Parathyroid adenoma (tissue), 2 donors: ENCODE results near the gene RLN3.

Experiments used
- H2AFZ ChIP-seq: fragments of 300-600 bp; sonication (generic); one replicate; pipeline ENCODE4 v1.7.0; 2017; ENCODE audit warnings: antibody characterized with exemption, mild to moderate bottlenecking
- H3K27ac ChIP-seq: fragments of 300-600 bp; sonication (generic); one replicate; pipeline ENCODE4 v1.7.0; 2017
- H3K27me3 ChIP-seq: fragments of 300-600 bp; sonication (generic); one replicate; pipeline ENCODE4 v1.7.0; 2017; ENCODE audit warnings: low read length; ENCODE audit not compliant: control insufficient read depth, insufficient read depth
- H3K36me3 ChIP-seq: fragments of 300-600 bp; sonication (generic); one replicate; pipeline ENCODE4 v1.7.0; 2017; ENCODE audit warnings: low read length; ENCODE audit not compliant: control insufficient read depth, insufficient read depth
- H3K4me1 ChIP-seq: fragments of 300-600 bp; sonication (generic); one replicate; pipeline ENCODE4 v1.7.0; 2017; ENCODE audit warnings: control low read depth
- H3K4me2 ChIP-seq: fragments of 300-600 bp; sonication (generic); one replicate; pipeline ENCODE4 v1.7.0; 2017; ENCODE audit warnings: low read length
- H3K4me3 ChIP-seq: fragments of 300-600 bp; sonication (generic); one replicate; pipeline ENCODE4 v1.7.0; 2017; ENCODE audit warnings: low read depth, low read length
- H3K79me2 ChIP-seq: fragments of 300-600 bp; sonication (generic); one replicate; pipeline ENCODE4 v1.7.0; 2017; ENCODE audit warnings: control low read depth
- H3K9ac ChIP-seq: fragments of 300-600 bp; sonication (generic); one replicate; pipeline ENCODE4 v1.7.0; 2017; ENCODE audit warnings: mild to moderate bottlenecking
- H3K9me3 ChIP-seq: fragments of 300-600 bp; sonication (generic); one replicate; pipeline ENCODE4 v1.7.0; 2017; ENCODE audit warnings: low read length; ENCODE audit not compliant: control insufficient read depth
- TF ChIP-seq, protein P1 (sequence below): fragments of 300-600 bp; sonication (generic); IDR thresholded peaks from one replicate; pipeline ENCODE4 v1.7.0; 2017; ENCODE audit warnings: antibody characterized with exemption, mild to moderate bottlenecking
- donor health status: primary hyperparathyroidism.

Gene RLN3

DNA sequence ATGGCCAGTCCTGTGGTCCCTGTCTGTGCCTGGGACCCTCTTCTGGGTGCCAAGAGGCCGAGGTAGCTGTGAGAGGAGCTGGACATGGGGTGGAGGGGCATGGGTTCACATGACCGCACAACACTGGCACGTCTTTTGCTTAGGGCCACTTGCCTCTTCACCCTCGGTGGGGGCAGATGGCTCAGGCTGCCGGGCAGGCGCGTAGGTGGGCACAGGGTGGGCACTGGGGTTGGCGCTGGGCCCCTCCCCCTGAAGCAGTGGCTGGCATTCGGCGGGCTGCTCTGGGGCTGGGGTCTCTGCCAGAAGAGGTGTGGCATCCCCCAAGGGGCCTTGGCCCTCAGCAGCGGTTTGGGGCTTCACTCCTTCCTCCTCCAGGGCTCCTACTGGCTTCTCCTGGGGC lies 25.6 kb downstream of the RLN3 start:
- H3K27me3 ChIP-seq, result no peaks in the 10 kb centered on the region
- H3K4me3 ChIP-seq, result no peak overlapping the region
- TF ChIP-seq, protein P1, sequence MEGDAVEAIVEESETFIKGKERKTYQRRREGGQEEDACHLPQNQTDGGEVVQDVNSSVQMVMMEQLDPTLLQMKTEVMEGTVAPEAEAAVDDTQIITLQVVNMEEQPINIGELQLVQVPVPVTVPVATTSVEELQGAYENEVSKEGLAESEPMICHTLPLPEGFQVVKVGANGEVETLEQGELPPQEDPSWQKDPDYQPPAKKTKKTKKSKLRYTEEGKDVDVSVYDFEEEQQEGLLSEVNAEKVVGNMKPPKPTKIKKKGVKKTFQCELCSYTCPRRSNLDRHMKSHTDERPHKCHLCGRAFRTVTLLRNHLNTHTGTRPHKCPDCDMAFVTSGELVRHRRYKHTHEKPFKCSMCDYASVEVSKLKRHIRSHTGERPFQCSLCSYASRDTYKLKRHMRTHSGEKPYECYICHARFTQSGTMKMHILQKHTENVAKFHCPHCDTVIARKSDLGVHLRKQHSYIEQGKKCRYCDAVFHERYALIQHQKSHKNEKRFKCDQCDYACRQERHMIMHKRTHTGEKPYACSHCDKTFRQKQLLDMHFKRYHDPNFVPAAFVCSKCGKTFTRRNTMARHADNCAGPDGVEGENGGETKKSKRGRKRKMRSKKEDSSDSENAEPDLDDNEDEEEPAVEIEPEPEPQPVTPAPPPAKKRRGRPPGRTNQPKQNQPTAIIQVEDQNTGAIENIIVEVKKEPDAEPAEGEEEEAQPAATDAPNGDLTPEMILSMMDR, result no peak
- no peak overlapping the region for H3K9ac ChIP-seq
- no peaks in the 10 kb centered on the region for H3K36me3 ChIP-seq
- H3K27ac ChIP-seq, result no peak overlapping the region
- H3K9me3 ChIP-seq, result no peaks in the 10 kb centered on the region
- H3K79me2 ChIP-seq, result no peaks in the 10 kb centered on the region
- no peak overlapping the region for H2AFZ ChIP-seq
- no peaks in the 10 kb centered on the region for H3K4me1 ChIP-seq
- no peak overlapping the region for H3K4me2 ChIP-seq

DNA sequence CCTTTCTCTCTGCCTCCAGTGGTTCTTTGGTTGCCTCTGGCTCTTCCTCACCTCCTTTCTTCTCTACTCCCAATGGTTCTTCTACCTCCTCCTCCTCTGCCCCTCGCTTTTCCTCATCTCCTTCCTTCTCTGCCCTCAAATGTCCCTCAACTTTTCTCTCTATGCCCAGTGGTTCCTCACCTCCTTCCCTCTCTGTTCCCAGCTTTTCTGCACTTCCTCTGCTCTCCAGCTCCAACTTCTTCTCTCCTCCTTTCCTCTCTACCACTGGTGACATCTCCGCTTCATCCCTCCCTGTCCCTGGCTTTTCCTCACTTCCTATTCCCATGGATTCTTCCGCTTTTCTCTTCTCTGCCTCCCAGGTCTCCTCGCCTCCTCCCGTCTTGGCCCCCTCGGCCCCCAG lies 26.2 kb downstream of the RLN3 start:
- H3K79me2 ChIP-seq, result no peaks in the 10 kb centered on the region
- H3K27ac ChIP-seq, result no peak overlapping the region
- no peak overlapping the region for H3K9ac ChIP-seq
- no peaks in the 10 kb centered on the region for H3K36me3 ChIP-seq
- no peaks in the 10 kb centered on the region for H3K9me3 ChIP-seq
- H3K4me2 ChIP-seq, result no peak overlapping the region
- no peaks in the 10 kb centered on the region for H3K27me3 ChIP-seq
- TF ChIP-seq, protein P1, result no peak
- H3K4me3 ChIP-seq, result no peak overlapping the region
- no peaks in the 10 kb centered on the region for H3K4me1 ChIP-seq
- no peak overlapping the region for H2AFZ ChIP-seq

DNA sequence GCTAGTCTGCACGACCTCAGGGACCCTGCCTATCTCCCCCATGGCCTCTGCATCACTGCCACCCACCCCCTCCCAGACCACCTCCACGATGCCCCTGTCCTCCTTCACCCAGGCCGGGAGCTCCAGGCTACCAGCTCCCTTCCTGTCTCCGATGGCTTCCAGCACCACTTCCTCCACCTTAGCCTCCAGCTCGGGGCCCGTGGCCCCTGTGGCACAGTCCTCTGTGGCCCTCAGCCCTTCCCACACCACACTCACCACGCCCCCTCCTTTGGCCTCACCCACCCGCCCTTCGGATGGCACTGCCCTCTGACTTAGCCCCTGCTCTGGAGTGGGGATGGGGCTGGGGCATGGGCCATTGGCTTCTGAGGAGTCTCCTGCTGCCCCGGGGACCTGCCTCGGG lies 26.8 kb downstream of the RLN3 start:
- H2AFZ ChIP-seq, result no peak overlapping the region
- H3K4me2 ChIP-seq, result no peak overlapping the region
- no peaks in the 10 kb centered on the region for H3K4me1 ChIP-seq
- H3K79me2 ChIP-seq, result no peaks in the 10 kb centered on the region
- H3K9me3 ChIP-seq, result no peaks in the 10 kb centered on the region
- no peak overlapping the region for H3K9ac ChIP-seq
- no peaks in the 10 kb centered on the region for H3K36me3 ChIP-seq
- no peak overlapping the region for H3K27ac ChIP-seq
- TF ChIP-seq, protein P1, result no peak
- H3K4me3 ChIP-seq, result no peak overlapping the region
- H3K27me3 ChIP-seq, result no peaks in the 10 kb centered on the region

GRCh38 chr19:14055396-14055795 lies 27.4 kb downstream of the RLN3 start:
- H3K4me3 ChIP-seq, result no peak overlapping the region
- TF ChIP-seq, protein P1, result no peak
- no peaks in the 10 kb centered on the region for H3K27me3 ChIP-seq
- H3K9me3 ChIP-seq, result no peaks in the 10 kb centered on the region
- no peak overlapping the region for H3K27ac ChIP-seq
- H3K79me2 ChIP-seq, result no peaks in the 10 kb centered on the region
- H2AFZ ChIP-seq, result no peak overlapping the region
- no peak overlapping the region for H3K4me2 ChIP-seq
- peaks cover 2% of the 10 kb centered on the region for H3K4me1 ChIP-seq
- H3K9ac ChIP-seq, result no peak overlapping the region
- no peaks in the 10 kb centered on the region for H3K36me3 ChIP-seq

DNA sequence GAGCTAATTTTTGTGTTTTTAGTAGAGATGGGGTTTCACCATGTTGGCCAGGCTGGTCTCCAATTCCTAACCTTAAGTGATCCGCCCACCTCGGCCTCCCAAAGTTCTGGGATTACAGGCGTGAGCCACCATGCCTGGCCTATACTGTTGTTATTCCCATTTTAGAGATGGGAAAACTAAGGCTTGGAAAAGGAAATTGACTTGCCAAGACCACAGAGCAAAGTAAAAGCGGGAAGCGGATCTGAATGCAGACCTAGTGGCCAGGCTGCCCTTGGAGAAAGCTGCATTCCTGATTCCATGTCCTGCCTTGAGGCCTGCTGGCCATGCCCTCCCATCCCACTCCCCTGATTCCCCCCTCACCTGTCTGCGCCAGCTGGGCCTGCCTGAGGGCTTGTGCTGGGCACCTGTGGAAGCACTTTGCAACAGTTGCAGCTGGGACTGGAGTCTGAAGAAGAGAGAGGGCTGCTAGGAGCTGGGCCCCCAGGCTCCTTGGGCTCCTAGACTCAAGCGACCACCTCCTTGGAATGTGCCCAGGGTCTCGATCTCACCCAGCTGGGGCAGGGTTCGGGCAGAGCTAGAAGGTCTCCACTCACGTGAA lies 28.2 kb downstream of the RLN3 start:
- Histone ChIP-seq H3K27me3 (no peaks in the 10 kb centered on the region), H2AFZ (no peak overlapping the region), H3K4me3 (no peak overlapping the region), H3K9me3 (no peaks in the 10 kb centered on the region), H3K27ac (no peak overlapping the region), H3K4me2 (no peak overlapping the region), H3K4me1 (peaks cover 2% of the 10 kb centered on the region), H3K36me3 (no peaks in the 10 kb centered on the region), H3K9ac (no peak overlapping the region), H3K79me2 (no peaks in the 10 kb centered on the region)
- TF ChIP-seq, protein P1, result no peak
